IMR-90 (cell line): Measurements from ENCODE around the gene IZUMO4. TPM values are rescaled to one million over a fixed set of nuclear protein-coding genes. Genes with fewer than 3 reads are reported as not detected.

ENCODE experiments used
- ATAC-seq: fragments of 200-7000 bp; cut with Tn5 transposase; 2 replicates; pipeline ENCODE4 v1.9.1; 2020; ENCODE audit warnings: low read depth, mild to moderate bottlenecking, moderate library complexity
- BruUV-seq: library from RNA; stranded (reverse); fragments of 400-500 nt; replicated peaks from 2 replicates; lab custom pipeline; 2021; lab: Mats Ljungman, UMichigan
- CTCF ChIA-PET: fragments of 300-600 bp; formaldehyde crosslinking; extraction: SDS; loops from one replicate; lab custom pipeline; 2021; ENCODE audit warnings: antibody characterized with exemption; lab: Yijun Ruan, JAX
- POLR2A ChIA-PET: fragments of 300-600 bp; sonication (Branson Sonifier 250); formaldehyde crosslinking; loops from one replicate; lab custom pipeline; 2022; ENCODE audit warnings: antibody characterized with exemption; ENCODE audit not compliant: unreplicated experiment; lab: Charles Lee
- DNase-seq: peaks from one replicate; pipeline ENCODE4 v3.0.0; 2013
- H2AFZ ChIP-seq: replicated peaks from 2 replicates; pipeline ENCODE3; 2013; ENCODE audit warnings: low read length, mild to moderate bottlenecking; ENCODE audit not compliant: poor library complexity
- H2AK5ac ChIP-seq: 2 replicates; pipeline ENCODE4 v1.6.1; 2013; ENCODE audit warnings: low read depth, low read length, inconsistent platforms
- H2AK9ac ChIP-seq: replicated peaks from 2 replicates; pipeline ENCODE3; 2013; ENCODE audit warnings: mild to moderate bottlenecking, low read depth, low read length, moderate library complexity; ENCODE audit not compliant: poor library complexity
- H2BK120ac ChIP-seq: 2 replicates; pipeline ENCODE4 v1.6.1; 2013; ENCODE audit warnings: low read depth, low read length, inconsistent platforms
- H2BK15ac ChIP-seq: 3 replicates; pipeline ENCODE4 v1.6.1; 2013; ENCODE audit warnings: low read depth, low read length, inconsistent platforms
- H2BK20ac ChIP-seq: 2 replicates; pipeline ENCODE4 v1.6.1; 2013; ENCODE audit warnings: low read depth, mild to moderate bottlenecking, inconsistent platforms, low read length, moderate library complexity
- H2BK5ac ChIP-seq: 2 replicates; pipeline ENCODE4 v1.6.1; 2013; ENCODE audit warnings: mild to moderate bottlenecking, low read depth, low read length, inconsistent platforms; ENCODE audit not compliant: poor library complexity, severe bottlenecking
- H3K14ac ChIP-seq: replicated peaks from 2 replicates; pipeline ENCODE4 v1.6.1; 2013; ENCODE audit warnings: low read depth, low read length, inconsistent platforms
- H3K18ac ChIP-seq: 2 replicates; pipeline ENCODE4 v1.6.1; 2013; ENCODE audit warnings: low read depth, low read length, control low read depth
- H3K23ac ChIP-seq: 2 replicates; pipeline ENCODE4 v1.6.1; 2013; ENCODE audit warnings: low read depth, low read length, inconsistent platforms
- H3K27ac ChIP-seq: 2 replicates; pipeline ENCODE4 v1.5.1; 2013; ENCODE audit warnings: mild to moderate bottlenecking, control low read depth, low read length; ENCODE audit not compliant: insufficient read depth
- H3K27me3 ChIP-seq: 2 replicates; pipeline ENCODE4 v1.6.1; 2013; ENCODE audit warnings: low read length; ENCODE audit not compliant: control insufficient read depth, insufficient read depth
- H3K36me3 ChIP-seq: 2 replicates; pipeline ENCODE4 v1.6.1; 2013; ENCODE audit warnings: low read length, mixed read lengths; ENCODE audit not compliant: control insufficient read depth, insufficient read depth
- H3K4ac ChIP-seq: 2 replicates; pipeline ENCODE4 v1.6.1; 2013; ENCODE audit warnings: low read depth, low read length, inconsistent platforms
- H3K4me1 ChIP-seq: 2 replicates; pipeline ENCODE4 v1.6.1; 2013; ENCODE audit warnings: low read length, mixed read lengths; ENCODE audit not compliant: control insufficient read depth, insufficient read depth
- H3K4me2 ChIP-seq: 2 replicates; pipeline ENCODE4 v1.6.1; 2013; ENCODE audit warnings: low read depth, mild to moderate bottlenecking, control low read depth, low read length, moderate library complexity
- H3K4me3 ChIP-seq: 2 replicates; pipeline ENCODE4 v1.5.1; 2013; ENCODE audit warnings: low read depth, mild to moderate bottlenecking, control low read depth, low read length, moderate library complexity; ENCODE audit not compliant: insufficient read depth
- H3K56ac ChIP-seq: 2 replicates; pipeline ENCODE4 v1.6.1; 2013; ENCODE audit warnings: low read length, inconsistent platforms; ENCODE audit not compliant: insufficient read depth; ENCODE audit errors: extremely low read depth
- H3K79me1 ChIP-seq, 2 experiments: 2 replicates each; pipeline ENCODE4 v1.6.1; 2013; ENCODE audit warnings: low read length in 2 of 2, inconsistent platforms in 1 of 2, low read depth in 1 of 2
- H3K9ac ChIP-seq: 2 replicates; pipeline ENCODE4 v1.6.1; 2013; ENCODE audit warnings: low read depth, low read length, control low read depth
- H3K9me1 ChIP-seq: 2 replicates; pipeline ENCODE4 v1.6.1; 2013; ENCODE audit warnings: low read length, inconsistent platforms; ENCODE audit not compliant: insufficient read depth
- H3K9me3 ChIP-seq: 2 replicates; pipeline ENCODE4 v1.6.1; 2013; ENCODE audit warnings: low read length; ENCODE audit not compliant: control insufficient read depth, insufficient read depth
- H4K20me1 ChIP-seq: 2 replicates; pipeline ENCODE4 v1.6.1; 2013; ENCODE audit warnings: low read length, inconsistent platforms; ENCODE audit not compliant: insufficient read depth
- H4K5ac ChIP-seq: 2 replicates; pipeline ENCODE4 v1.6.1; 2013; ENCODE audit warnings: mild to moderate bottlenecking, low read depth, low read length, control low read depth
- H4K8ac ChIP-seq, 2 experiments: 2 replicates each; pipeline ENCODE4 v1.6.1; 2013; ENCODE audit warnings: low read depth in 2 of 2, low read length in 2 of 2, control low read depth in 1 of 2, inconsistent platforms in 1 of 2
- H4K91ac ChIP-seq: 2 replicates; pipeline ENCODE4 v1.6.1; 2013; ENCODE audit warnings: low read depth, low read length, inconsistent platforms; ENCODE audit not compliant: insufficient read depth
- BHLHE40 ChIP-seq: fragments of 150-350 bp; IDR thresholded peaks from 2 replicates; pipeline ENCODE4 v1.6.1; 2016; ENCODE audit warnings: mild to moderate bottlenecking, low read depth, low read length
- CEBPB ChIP-seq: IDR thresholded peaks from 2 replicates; pipeline ENCODE4 v1.6.1; 2012; ENCODE audit warnings: low read depth, low read length, improper control_type of control experiment
- CHD1 ChIP-seq: IDR thresholded peaks from 2 replicates; pipeline ENCODE4 v1.6.1; 2012; ENCODE audit warnings: low read depth, low read length, improper control_type of control experiment
- CTCF ChIP-seq: conservative IDR thresholded peaks from 2 replicates; pipeline ENCODE4 v1.5.1; 2012; ENCODE audit warnings: mild to moderate bottlenecking, low read depth, low read length, improper control_type of control experiment
- ELK1 ChIP-seq: fragments of 150-350 bp; IDR thresholded peaks from 2 replicates; pipeline ENCODE4 v1.6.1; 2016; ENCODE audit warnings: low read depth, mild to moderate bottlenecking, low read length, moderate library complexity, borderline replicate concordance
- FOS ChIP-seq: fragments of 150-350 bp; IDR thresholded peaks from 2 replicates; pipeline ENCODE4 v1.6.1; 2016; ENCODE audit warnings: low read depth, low read length
- MAFK ChIP-seq: IDR thresholded peaks from 2 replicates; pipeline ENCODE4 v1.6.1; 2012; ENCODE audit warnings: low read depth, low read length, improper control_type of control experiment
- MAZ ChIP-seq: IDR thresholded peaks from 2 replicates; pipeline ENCODE4 v1.6.1; 2012; ENCODE audit warnings: low read depth, mild to moderate bottlenecking, low read length, improper control_type of control experiment, moderate library complexity, borderline replicate concordance
- MXI1 ChIP-seq: IDR thresholded peaks from 2 replicates; pipeline ENCODE4 v1.6.1; 2012; ENCODE audit warnings: low read depth, mild to moderate bottlenecking, low read length, moderate library complexity, borderline replicate concordance
- NFE2L2 ChIP-seq: fragments of 150-350 bp; IDR thresholded peaks from 2 replicates; pipeline ENCODE4 v1.6.1; 2016; ENCODE audit warnings: low read depth, mild to moderate bottlenecking, low read length
- POLR2A ChIP-seq: IDR thresholded peaks from 2 replicates; pipeline ENCODE4 v1.6.1; 2012; ENCODE audit warnings: mild to moderate bottlenecking, low read depth, low read length
- RAD21 ChIP-seq: IDR thresholded peaks from 2 replicates; pipeline ENCODE4 v1.6.1; 2012; ENCODE audit warnings: low read length, improper control_type of control experiment
- RCOR1 ChIP-seq: IDR thresholded peaks from 2 replicates; pipeline ENCODE4 v1.6.1; 2012; ENCODE audit warnings: mild to moderate bottlenecking, low read length, improper control_type of control experiment; ENCODE audit not compliant: insufficient replicate concordance
- RFX5 ChIP-seq: IDR thresholded peaks from 2 replicates; pipeline ENCODE4 v1.8.0; 2012; ENCODE audit warnings: low read depth, mild to moderate bottlenecking, low read length, moderate library complexity
- SMC3 ChIP-seq: fragments of 150-350 bp; IDR thresholded peaks from 2 replicates; pipeline ENCODE4 v1.6.1; 2016; ENCODE audit warnings: low read depth, mild to moderate bottlenecking, antibody characterized with exemption, low read length, moderate library complexity
- USF2 ChIP-seq: fragments of 150-350 bp; IDR thresholded peaks from 2 replicates; pipeline ENCODE4 v1.6.1; 2017; ENCODE audit warnings: mild to moderate bottlenecking, antibody characterized with exemption, low read length, low read depth
- WGBS, 2 experiments: methylation state at CpG; one replicate each; pipeline versions ENCODE4 v1.1.5 to v1.1.7; 2013; ENCODE audit warnings: missing lambda C conversion rate in 2 of 2; ENCODE audit not compliant: insufficient read length in 1 of 2; ENCODE audit errors: extremely low coverage in 2 of 2; 5-methylcytosine and 5-hydroxymethylcytosine counted together
- dilution Hi-C: fragments of 300-500 bp; cut with HindIII; formaldehyde crosslinking; loops from one replicate; pipeline ENCODE4 v1.14.3; 2018; ENCODE audit warnings: low sequenced_read_pairs; ENCODE audit not compliant: unreplicated experiment
- in situ Hi-C: fragments of 300-500 bp; cut with MboI; formaldehyde crosslinking; loops from 3 replicates; pipeline ENCODE4 v1.14.3; 2019; ENCODE audit warnings: low sequenced_read_pairs, inconsistent platforms, mixed read lengths
- intact Hi-C: fragments of 100-400 bp; cut with micrococcal nuclease; formaldehyde crosslinking; loops from 2 replicates; pipeline ENCODE4 v1.10.0; 2022
- polyA plus RNA-seq, 3 experiments: library from polyadenylated mRNA; depleted of rRNA; stranded (reverse); fragments of >200 nt; gene quantifications; 2 replicates each; pipeline ENCODE4 v1.2.3, GENCODE V29; 2012; ENCODE audit warnings: low replicate concordance in 1 of 3
- total RNA-seq: library from RNA; depleted of rRNA; stranded (reverse); fragments of >200 nt; gene quantifications from 2 replicates; pipeline ENCODE4 v1.2.3, GENCODE V29; 2012

Gene IZUMO4
- total and polyA plus RNA-seq, 2 of the 4 experiments (the other 2 are of a cell fraction), result 0.72 to 2.8 TPM

- no peak for DNase-seq
- TF ChIP-seq MAZ (no peak), CTCF (no peak), FOS (no peak), POLR2A (no peak), RCOR1 (no peak), RAD21 (no peak), ELK1 (no peak), BHLHE40 (no peak), MAFK (no peak), NFE2L2 (no peak), CEBPB (no peak), SMC3 (no peak), MXI1 (no peak), USF2 (no peak), RFX5 (no peak), CHD1 (no peak)
- no peak overlapping the region for H3K4me2 ChIP-seq
- H2BK20ac ChIP-seq, result no peak overlapping the region
- H2BK5ac ChIP-seq, result no peak overlapping the region
- H3K36me3 ChIP-seq, result peaks cover 60% of the 10 kb centered on the region
- no peak for ATAC-seq
- no peaks in the 10 kb centered on the region for H3K27me3 ChIP-seq
- no peak overlapping the region for H2AFZ ChIP-seq
- no peaks in the 10 kb centered on the region for H3K4me1 ChIP-seq
- no peak overlapping the region for H3K4me3 ChIP-seq
- no peak overlapping the region for H3K23ac ChIP-seq
- H3K9me3 ChIP-seq, result no peaks in the 10 kb centered on the region
- WGBS, 2 experiments, result 96% methylated on average over 7 of the region's 14 CpGs; no CpG with 5 or more reads in 1 of the 2 experiments
- no peak overlapping the region for H4K8ac ChIP-seq
- no TSS peak for BruUV-seq
- no peak overlapping the region for H2BK120ac ChIP-seq
- H3K56ac ChIP-seq, result no peak overlapping the region
- no peak overlapping the region for H3K14ac ChIP-seq
- dilution Hi-C loops, result no loop called here
- no peak overlapping the region for H4K5ac ChIP-seq
- no peak overlapping the region for H2AK5ac ChIP-seq
- H2AK9ac ChIP-seq, result no peak overlapping the region
- H3K79me1 ChIP-seq, result peaks cover 5 to 43% of the 10 kb centered on the region in 2 experiments
- H4K91ac ChIP-seq, result no peak overlapping the region
- ChIA-PET POLR2A (no interaction called here), CTCF (no interaction called here)
- in situ Hi-C loops, result no loop called here
- no peak overlapping the region for H3K4ac ChIP-seq
- intact Hi-C loops, result no loop called here
- no peak overlapping the region for H3K27ac ChIP-seq
- no peak overlapping the region for H3K9ac ChIP-seq
- no peak overlapping the region for H2BK15ac ChIP-seq
- H3K9me1 ChIP-seq, result no peaks in the 10 kb centered on the region
- no peak overlapping the region for H3K18ac ChIP-seq
- H4K20me1 ChIP-seq, result peaks cover 61% of the 10 kb centered on the region
These were observed 35.5 kb downstream of the IZUMO4 start for GRCh38 chr19:2132191-2132590.
